Panc1 (cell line): Measurements from ENCODE around the gene RNF144A. TPM values are rescaled to one million over a fixed set of nuclear protein-coding genes. Genes with fewer than 3 reads are reported as not detected.

Experiments used
- ATAC-seq: fragments of 200-7000 bp; cut with Tn5 transposase; 2 replicates; pipeline ENCODE4 v1.9.1; 2020; ENCODE audit warnings: mild to moderate bottlenecking, moderate library complexity
- BruUV-seq: library from RNA; stranded (reverse); fragments of 400-500 nt; replicated peaks from 2 replicates; lab custom pipeline; 2021; lab: Mats Ljungman, UMichigan
- CTCF ChIA-PET: fragments of 300-600 bp; sonication (Branson Sonifier 250); formaldehyde crosslinking; loops from one replicate; lab custom pipeline; 2022; ENCODE audit warnings: antibody characterized with exemption; lab: Charles Lee
- POLR2A ChIA-PET: fragments of 300-600 bp; sonication (Branson Sonifier 250); formaldehyde crosslinking; loops from one replicate; lab custom pipeline; 2022; ENCODE audit warnings: antibody characterized with exemption; lab: Charles Lee
- DNase-seq: peaks from one replicate; pipeline ENCODE4 v3.0.0-alpha.2; 2010; ENCODE audit warnings: low read depth, low spot score
- H3K27ac ChIP-seq: 2 replicates; pipeline ENCODE4 v1.5.1; 2011; ENCODE audit warnings: mild to moderate bottlenecking, low read length, inconsistent platforms
- H3K27me3 ChIP-seq: fragments of 200-500 bp; sonication (Bioruptor generic); 2 replicates; pipeline ENCODE4 v1.6.0; 2014; ENCODE audit warnings: low read length, inconsistent platforms; ENCODE audit not compliant: control insufficient read depth, insufficient read depth
- H3K36me3 ChIP-seq: fragments of 200-500 bp; sonication (Bioruptor generic); 2 replicates; pipeline ENCODE4 v1.5.1; 2014; ENCODE audit warnings: inconsistent platforms, mild to moderate bottlenecking, low read length, moderate library complexity; ENCODE audit not compliant: control insufficient read depth, insufficient read depth
- H3K4me1 ChIP-seq: 2 replicates; pipeline ENCODE4 v1.5.1; 2011; ENCODE audit warnings: inconsistent platforms, mild to moderate bottlenecking, low read length, moderate library complexity; ENCODE audit not compliant: control insufficient read depth, insufficient read depth
- H3K4me3 ChIP-seq, 2 experiments: 2 replicates each; pipeline ENCODE4 v1.5.1; 2011 to 2012; ENCODE audit warnings: low read depth in 2 of 2, low read length in 2 of 2, mild to moderate bottlenecking in 2 of 2, inconsistent platforms in 1 of 2, moderate library complexity in 1 of 2
- H3K9me3 ChIP-seq: fragments of 200-500 bp; sonication (Bioruptor generic); 2 replicates; pipeline ENCODE4 v1.5.1; 2014; ENCODE audit warnings: low read depth, mild to moderate bottlenecking, inconsistent platforms, low read length, moderate library complexity; ENCODE audit not compliant: control insufficient read depth, insufficient read depth
- CTCF ChIP-seq: fragments of 450-650 bp; IDR thresholded peaks from 2 replicates; pipeline ENCODE4 v1.5.1; 2017; ENCODE audit warnings: mild to moderate bottlenecking
- POLR2AphosphoS5 ChIP-seq: IDR thresholded peaks from 2 replicates; pipeline ENCODE4 v1.6.1; 2012; ENCODE audit warnings: mild to moderate bottlenecking, low read depth, low read length, moderate library complexity
- REST ChIP-seq, 2 experiments: IDR thresholded peaks; 2 replicates each; pipeline ENCODE4 v1.6.1; 2011 to 2012; ENCODE audit warnings: low read depth in 2 of 2, control low read depth in 1 of 2, low read length in 1 of 2, mild to moderate bottlenecking in 1 of 2, moderate library complexity in 1 of 2; ENCODE audit not compliant: insufficient read depth in 1 of 2
- SIN3A ChIP-seq: IDR thresholded peaks from 2 replicates; pipeline ENCODE4 v1.6.1; 2012; ENCODE audit warnings: low read depth, mild to moderate bottlenecking, low read length, moderate library complexity, borderline replicate concordance; ENCODE audit not compliant: insufficient read depth
- TCF7L2 ChIP-seq: IDR thresholded peaks from 2 replicates; pipeline ENCODE4 v1.6.1; 2011; ENCODE audit warnings: mild to moderate bottlenecking, low read depth, low read length, inconsistent platforms
- in situ Hi-C: cut with HindIII; loops from 2 replicates; pipeline ENCODE4 v1.10.0; 2016; ENCODE audit warnings: low sequenced_read_pairs, low pct_unique_long_range_greater_than_20kb
- intact Hi-C: fragments of 100-400 bp; cut with micrococcal nuclease; formaldehyde crosslinking; loops from one replicate; pipeline ENCODE4 v1.10.0; 2022; ENCODE audit not compliant: unreplicated experiment
- total RNA-seq: library from RNA; stranded (reverse); gene quantifications from one replicate; pipeline ENCODE4 v1.2.1, GENCODE V29; 2021; ENCODE audit not compliant: unreplicated experiment

RNF144A gene
- total RNA-seq, 1 experiment from 2014 or later: 5.4 TPM

DNA sequence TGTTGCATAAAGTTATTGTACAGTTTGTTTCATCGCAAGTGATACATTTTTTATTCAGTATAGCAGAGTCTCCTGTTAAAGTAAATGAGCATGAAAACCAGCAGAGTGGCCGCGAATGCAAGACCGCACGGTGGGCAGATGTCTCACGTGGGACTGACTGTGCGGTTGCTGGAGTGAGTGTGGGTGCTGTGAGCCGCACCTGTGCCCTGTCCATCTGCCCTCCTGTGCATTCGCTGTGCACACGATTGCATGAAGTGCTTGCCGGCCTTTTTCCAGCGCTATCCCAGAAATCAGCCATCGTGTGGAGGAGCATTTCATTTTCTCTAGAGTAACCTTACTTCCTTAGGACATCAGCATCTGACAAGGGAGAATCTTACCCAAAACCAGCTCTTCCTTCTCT, 118.7 kb downstream of the RNF144A start:
- no peak for TF ChIP-seq CTCF
- in situ Hi-C loops: no loop called here
- no TSS peak for BruUV-seq
- no peak for DNase-seq
- intact Hi-C loops: loop anchor here (5.0 kb wide), 1 partner anchor 114 kb away; no protein-coding TSS in a partner anchor
- Histone ChIP-seq H3K36me3 (no peaks in the 10 kb centered on the region), H3K9me3 (no peaks in the 10 kb centered on the region), H3K4me3 (no peak overlapping the region), H3K27me3 (no peaks in the 10 kb centered on the region), H3K27ac (no peak overlapping the region), H3K4me1 (no peaks in the 10 kb centered on the region)
- POLR2A ChIA-PET: no interaction called here
- CTCF ChIA-PET: no interaction called here
- no peak for ATAC-seq

DNA sequence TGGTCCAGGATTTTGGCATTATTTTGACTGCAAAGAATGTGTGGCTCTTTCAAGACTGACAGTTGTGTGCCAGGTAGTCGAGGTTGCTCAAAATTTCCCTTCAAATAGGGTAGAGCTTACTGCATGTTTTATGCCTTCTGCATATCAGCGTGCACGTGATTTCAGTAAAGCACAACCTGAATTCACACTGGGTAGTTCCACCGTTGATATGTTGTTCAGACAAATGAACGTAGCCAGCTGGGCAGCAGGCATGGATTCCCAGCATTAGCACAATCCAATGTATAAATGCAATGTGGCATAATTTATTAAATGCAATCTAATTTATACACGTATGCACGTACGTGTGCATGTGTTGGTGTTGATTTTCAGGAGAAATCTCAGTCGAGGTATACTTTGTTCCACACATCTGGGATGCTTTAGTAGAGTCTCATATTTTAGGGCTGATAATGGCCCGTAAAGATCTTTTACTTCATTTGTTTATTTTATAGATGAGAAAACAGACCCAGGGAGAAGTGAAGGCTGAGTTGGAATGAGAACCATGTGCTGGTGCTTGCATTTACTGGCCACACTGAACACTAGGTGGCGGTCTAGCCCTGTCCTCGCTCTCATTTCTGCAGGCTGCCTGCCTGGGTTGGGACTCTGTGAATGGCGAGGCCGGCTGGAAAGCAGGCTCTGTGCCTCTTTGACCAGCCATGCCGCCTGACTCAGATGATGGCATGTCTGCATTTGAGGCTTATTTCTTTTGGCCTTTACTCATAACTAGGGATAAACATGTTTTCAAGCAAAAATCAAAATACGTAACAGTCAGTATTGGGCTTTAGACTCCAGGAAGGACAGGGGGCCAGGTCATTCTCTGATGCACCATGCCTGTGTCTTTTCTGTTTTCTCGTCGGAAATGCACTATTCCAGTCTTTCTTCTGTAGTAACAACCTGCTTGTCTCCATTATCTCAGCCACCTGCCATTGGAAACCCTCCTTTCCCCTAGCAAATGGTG, 120.4 kb downstream of the RNF144A start:
- ATAC-seq: peak; percentile 86
- intact Hi-C loops: loop anchor here (5.0 kb wide), 1 partner anchor 115 kb away; no protein-coding TSS in a partner anchor
- POLR2A ChIA-PET: no interaction called here
- H3K4me3 ChIP-seq: no peak overlapping the region
- no peak overlapping the region for H3K27ac ChIP-seq
- TF ChIP-seq POLR2AphosphoS5 (no peak), CTCF (peak; percentile 82), SIN3A (no peak)
- DNase-seq: peak; percentile 41
- in situ Hi-C loops: no loop called here
- H3K36me3 ChIP-seq: no peaks in the 10 kb centered on the region
- CTCF ChIA-PET: no interaction called here
- BruUV-seq: no TSS peak
- no peaks in the 10 kb centered on the region for H3K4me1 ChIP-seq
- H3K9me3 ChIP-seq: no peaks in the 10 kb centered on the region
- H3K27me3 ChIP-seq: no peaks in the 10 kb centered on the region

- H3K27ac ChIP-seq: no peak overlapping the region
- no peak for TF ChIP-seq CTCF
- no peak for TF ChIP-seq TCF7L2
- TF ChIP-seq POLR2AphosphoS5: no peak
- no peak for TF ChIP-seq REST (IDR thresholded peaks at IDR 0.05; ENCODE audit: insufficient read depth in 1 of 2, low read depth in 2 of 2, low read length in 1 of 2)
- TF ChIP-seq SIN3A: no peak
- in situ Hi-C loops: no loop called here
- no peak overlapping the region for H3K4me3 ChIP-seq
- no peak for DNase-seq
- ATAC-seq: no peak
- H3K4me1 ChIP-seq: no peaks in the 10 kb centered on the region
- no TSS peak for BruUV-seq
- POLR2A ChIA-PET: no interaction called here
- no peaks in the 10 kb centered on the region for H3K27me3 ChIP-seq
- CTCF ChIA-PET: no interaction called here
- intact Hi-C loops: no loop called here
- no peaks in the 10 kb centered on the region for H3K9me3 ChIP-seq
- H3K36me3 ChIP-seq: no peaks in the 10 kb centered on the region
Measured at GRCh38 chr2:7040547-7040946, 123.3 kb downstream of the RNF144A start.
